ENCODE data around the gene PCDH1. TPM values are rescaled to one million over a fixed set of nuclear protein-coding genes. Genes with fewer than 3 reads are reported as not detected.

PCDH1 gene
- total RNA-seq, 2 donors from 2014 or later: 97.3 to 105 TPM

- TF ChIP-seq CTCF (IDR thresholded peaks at IDR 0.05): no peak
- DNase-seq: no peak
- no peaks in the 10 kb centered on the region for H3K9me3 ChIP-seq
- H3K4me1 ChIP-seq: no peaks in the 10 kb centered on the region
- no peak overlapping the region for H3K9ac ChIP-seq (ENCODE audit: low read depth in 2 of 2, low read length in 2 of 2)
- H3K36me3 ChIP-seq: no peaks in the 10 kb centered on the region
- no peaks in the 10 kb centered on the region for H3K27me3 ChIP-seq
- intact Hi-C loops (cut with DNase I): no loop called here
- no peak overlapping the region for H3K27ac ChIP-seq
- no peak overlapping the region for H3K4me3 ChIP-seq
These were observed 46.1 kb downstream of the PCDH1 start for GRCh38 chr5:141832131-141832530.

GRCh38 chr5:141828162-141828561 lies 50.0 kb downstream of the PCDH1 start:
- no peaks in the 10 kb centered on the region for H3K27me3 ChIP-seq
- no peak for DNase-seq
- H3K27ac ChIP-seq: no peak overlapping the region
- no peaks in the 10 kb centered on the region for H3K4me1 ChIP-seq
- H3K36me3 ChIP-seq: no peaks in the 10 kb centered on the region
- TF ChIP-seq CTCF (IDR thresholded peaks at IDR 0.05): no peak
- no peaks in the 10 kb centered on the region for H3K9me3 ChIP-seq
- no peak overlapping the region for H3K9ac ChIP-seq (ENCODE audit: low read depth in 2 of 2, low read length in 2 of 2)
- no peak overlapping the region for H3K4me3 ChIP-seq
- intact Hi-C loops (cut with DNase I): no loop called here

GRCh38 chr5:141826674-141827073 lies 51.5 kb downstream of the PCDH1 start:
- H3K4me1 ChIP-seq: no peaks in the 10 kb centered on the region
- TF ChIP-seq CTCF (IDR thresholded peaks at IDR 0.05): no peak
- no peaks in the 10 kb centered on the region for H3K36me3 ChIP-seq
- DNase-seq: no peak
- no peak overlapping the region for H3K27ac ChIP-seq
- intact Hi-C loops (cut with DNase I): no loop called here
- H3K9ac ChIP-seq (ENCODE audit: low read depth in 2 of 2, low read length in 2 of 2): no peak overlapping the region
- H3K9me3 ChIP-seq: no peaks in the 10 kb centered on the region
- no peaks in the 10 kb centered on the region for H3K27me3 ChIP-seq
- H3K4me3 ChIP-seq: no peak overlapping the region

- H3K36me3 ChIP-seq: no peaks in the 10 kb centered on the region
- intact Hi-C loops (cut with DNase I): no loop called here
- no peaks in the 10 kb centered on the region for H3K9me3 ChIP-seq
- H3K9ac ChIP-seq (ENCODE audit: low read depth in 2 of 2, low read length in 2 of 2): no peak overlapping the region
- H3K4me1 ChIP-seq: no peaks in the 10 kb centered on the region
- no peak overlapping the region for H3K27ac ChIP-seq
- TF ChIP-seq CTCF (IDR thresholded peaks at IDR 0.05): no peak
- DNase-seq: no peak
- no peak overlapping the region for H3K4me3 ChIP-seq
- no peaks in the 10 kb centered on the region for H3K27me3 ChIP-seq
These were observed 52.2 kb downstream of the PCDH1 start for GRCh38 chr5:141825791-141826560.

- H3K27ac ChIP-seq: no peak overlapping the region
- TF ChIP-seq CTCF (IDR thresholded peaks at IDR 0.05): no peak
- DNase-seq: no peak
These were observed 53.0 kb downstream of the PCDH1 start for GRCh38 chr5:141825241-141825671.

More at GRCh38 chr5:141825241-141825671, 53.0 kb downstream of the PCDH1 start:
- no peak overlapping the region for H3K4me3 ChIP-seq
- H3K9ac ChIP-seq (ENCODE audit: low read depth in 2 of 2, low read length in 2 of 2): no peak overlapping the region
- H3K9me3 ChIP-seq: no peaks in the 10 kb centered on the region
- H3K4me1 ChIP-seq: no peaks in the 10 kb centered on the region
- intact Hi-C loops (cut with DNase I): no loop called here
- no peaks in the 10 kb centered on the region for H3K36me3 ChIP-seq
- H3K27me3 ChIP-seq: no peaks in the 10 kb centered on the region
